Stimulated activated CD4-positive, alpha-beta T cell treated with anti-CD3 and anti-CD28 coated beads, TNF-alpha, amount 100 ng/mL, for 24 hours (primary cell): ENCODE measurements around the gene ATP9A.
"Not testable (repeated sequence)": the region's sequence is repeated elsewhere in the genome, so short reads cannot be mapped to it uniquely, and the experiment has no call there.

Experiments
- DNase-seq, 3 experiments: peaks; one replicate each; pipeline ENCODE4 v3.0.0-alpha.2; 2020; ENCODE audit warnings: low read depth in 3 of 3

The ATP9A gene, protein sequence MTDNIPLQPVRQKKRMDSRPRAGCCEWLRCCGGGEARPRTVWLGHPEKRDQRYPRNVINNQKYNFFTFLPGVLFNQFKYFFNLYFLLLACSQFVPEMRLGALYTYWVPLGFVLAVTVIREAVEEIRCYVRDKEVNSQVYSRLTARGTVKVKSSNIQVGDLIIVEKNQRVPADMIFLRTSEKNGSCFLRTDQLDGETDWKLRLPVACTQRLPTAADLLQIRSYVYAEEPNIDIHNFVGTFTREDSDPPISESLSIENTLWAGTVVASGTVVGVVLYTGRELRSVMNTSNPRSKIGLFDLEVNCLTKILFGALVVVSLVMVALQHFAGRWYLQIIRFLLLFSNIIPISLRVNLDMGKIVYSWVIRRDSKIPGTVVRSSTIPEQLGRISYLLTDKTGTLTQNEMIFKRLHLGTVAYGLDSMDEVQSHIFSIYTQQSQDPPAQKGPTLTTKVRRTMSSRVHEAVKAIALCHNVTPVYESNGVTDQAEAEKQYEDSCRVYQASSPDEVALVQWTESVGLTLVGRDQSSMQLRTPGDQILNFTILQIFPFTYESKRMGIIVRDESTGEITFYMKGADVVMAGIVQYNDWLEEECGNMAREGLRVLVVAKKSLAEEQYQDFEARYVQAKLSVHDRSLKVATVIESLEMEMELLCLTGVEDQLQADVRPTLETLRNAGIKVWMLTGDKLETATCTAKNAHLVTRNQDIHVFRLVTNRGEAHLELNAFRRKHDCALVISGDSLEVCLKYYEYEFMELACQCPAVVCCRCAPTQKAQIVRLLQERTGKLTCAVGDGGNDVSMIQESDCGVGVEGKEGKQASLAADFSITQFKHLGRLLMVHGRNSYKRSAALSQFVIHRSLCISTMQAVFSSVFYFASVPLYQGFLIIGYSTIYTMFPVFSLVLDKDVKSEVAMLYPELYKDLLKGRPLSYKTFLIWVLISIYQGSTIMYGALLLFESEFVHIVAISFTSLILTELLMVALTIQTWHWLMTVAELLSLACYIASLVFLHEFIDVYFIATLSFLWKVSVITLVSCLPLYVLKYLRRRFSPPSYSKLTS

DNA sequence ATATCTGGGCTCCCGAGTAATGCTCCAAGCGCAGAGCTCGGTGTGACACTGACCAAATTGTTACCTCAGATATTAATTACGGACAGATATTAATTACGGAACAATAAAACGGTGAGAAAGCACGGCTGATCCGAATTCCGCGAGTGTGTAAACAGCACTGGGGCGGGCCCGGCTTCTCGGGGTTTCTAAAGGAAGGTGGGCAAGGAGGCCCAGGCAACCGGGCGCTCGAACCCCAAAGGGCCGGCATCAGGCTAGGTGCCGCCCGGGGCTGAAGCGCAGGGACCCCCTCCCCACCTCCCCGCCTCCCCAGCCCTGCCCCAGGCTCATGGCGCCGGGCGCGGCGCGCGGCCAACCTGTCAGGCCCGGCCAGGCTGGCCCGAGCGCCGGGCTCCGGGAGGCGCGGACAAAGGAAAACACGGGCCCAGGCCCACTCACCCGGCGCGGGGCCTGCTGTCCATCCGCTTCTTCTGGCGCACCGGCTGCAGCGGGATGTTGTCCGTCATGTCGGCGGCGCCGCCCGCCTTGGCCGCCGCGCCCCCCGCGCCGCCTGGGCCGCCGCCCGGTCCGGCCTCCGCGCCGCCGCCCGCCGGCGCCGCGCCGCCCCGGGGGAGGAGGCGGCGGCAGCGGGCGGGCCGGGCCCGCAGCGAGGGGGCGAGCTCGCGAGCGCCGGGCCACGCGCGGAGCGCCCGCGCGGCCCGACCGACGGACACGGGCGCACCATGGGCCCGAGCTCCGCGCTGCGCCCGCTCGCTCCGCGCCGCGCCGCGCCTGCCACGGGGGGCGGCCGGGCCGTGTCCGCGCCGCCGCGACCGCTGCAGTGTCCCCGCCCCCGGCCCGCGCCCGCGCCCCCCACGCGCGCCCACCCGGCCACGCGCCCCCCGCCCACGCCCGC, at the start of gene ATP9A:
Gene ATP9A, minus strand, starts transcription at position 524 of the 892 bp plus-strand sequence. Its CDS starts 21 bp downstream, at position 503.
- DNase-seq = no peak

DNA sequence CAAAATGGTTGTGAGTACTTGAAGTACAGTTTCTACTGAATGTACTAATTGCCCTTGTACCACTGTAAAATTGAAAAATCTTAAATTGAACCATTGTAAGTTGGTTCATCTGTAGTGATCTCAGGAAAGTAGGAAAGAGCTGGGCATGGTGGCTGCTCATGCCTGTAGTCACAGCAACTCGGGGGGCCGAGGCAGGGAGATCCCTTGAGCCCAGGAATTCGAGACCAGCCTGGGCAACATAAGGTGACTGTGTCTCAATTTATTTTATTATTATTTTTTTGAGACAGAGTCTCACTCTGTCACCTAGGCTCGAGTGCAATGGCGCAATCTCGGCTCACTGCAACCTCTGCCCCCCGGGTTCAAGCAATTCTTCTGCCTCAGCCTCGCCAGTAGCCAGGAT, 48.7 kb upstream of the ATP9A start:
- DNase-seq = not testable (repeated sequence)

DNA sequence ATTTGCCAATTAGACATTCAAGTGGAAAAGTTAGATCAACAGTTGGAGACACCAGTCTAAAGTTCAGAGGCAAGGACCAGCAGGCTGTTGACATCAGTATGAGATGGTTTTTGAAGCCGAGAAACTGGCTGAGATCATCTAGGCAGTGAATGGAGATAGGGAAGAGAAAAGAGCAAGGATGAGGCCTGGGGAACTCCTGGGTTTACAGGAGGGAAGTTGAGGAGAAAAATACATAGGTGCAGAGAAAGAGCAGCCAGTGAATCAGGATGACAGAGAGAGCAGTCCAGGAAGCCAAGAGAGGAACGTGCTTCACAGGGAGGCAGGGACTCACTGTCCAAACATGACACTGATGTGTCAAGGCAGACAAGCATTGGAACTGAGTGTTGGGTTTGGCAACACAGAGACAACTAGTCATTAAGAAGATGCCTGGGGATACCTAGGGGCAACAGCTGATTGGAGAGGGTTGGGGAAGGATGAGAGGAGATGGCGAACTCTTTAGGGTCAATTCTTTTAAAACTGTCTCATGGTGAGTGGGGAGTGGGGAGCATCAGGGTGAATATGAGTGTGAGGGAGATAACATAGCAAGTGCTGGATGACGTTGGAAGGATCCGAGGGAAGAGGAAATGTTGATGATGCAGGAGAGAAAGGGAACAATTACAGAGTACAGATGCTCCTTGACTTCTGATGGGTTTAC, 47.3 kb upstream of the ATP9A start:
- DNase-seq = no peak

GRCh38 chr20:51812861-51813260, 44.7 kb upstream of the ATP9A start:
- DNase-seq = no peak

- no peak for DNase-seq
Measured at GRCh38 chr20:51811514-51812128, 43.4 kb upstream of the ATP9A start.

- no peak for DNase-seq
Measured at GRCh38 chr20:51811042-51811355, 42.8 kb upstream of the ATP9A start.

GRCh38 chr20:51810155-51811041, 42.2 kb upstream of the ATP9A start:
- DNase-seq = no peak

- DNase-seq = no peak
Measured at GRCh38 chr20:51807720-51808250, 39.6 kb upstream of the ATP9A start.

GRCh38 chr20:51804754-51805153, 36.6 kb upstream of the ATP9A start:
- no peak for DNase-seq

GRCh38 chr20:51803148-51803854, 35.1 kb upstream of the ATP9A start:
- no peak for DNase-seq

GRCh38 chr20:51802170-51802751, 34.1 kb upstream of the ATP9A start, which contains the start of gene SALL4:
TSS of gene SALL4 (minus strand) at chr20:51802521. CDS start at chr20:51802408, 113 bp downstream.
- DNase-seq = no peak

DNA sequence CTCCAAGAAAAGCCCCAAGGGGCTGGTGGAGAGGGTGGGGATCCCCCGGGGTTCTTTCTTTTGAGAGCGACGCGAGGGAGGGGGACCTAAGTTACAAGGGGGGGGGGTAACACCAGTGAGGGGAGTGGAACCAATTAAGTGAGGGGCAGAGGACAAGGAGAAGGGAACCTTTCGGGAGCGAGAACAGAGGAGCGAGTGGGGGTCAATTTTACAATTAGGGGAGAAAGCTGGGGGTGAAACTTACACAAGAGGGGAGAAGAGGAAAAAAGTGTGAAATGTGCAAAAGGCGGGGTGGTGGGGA, 33.6 kb upstream of the ATP9A start:
- DNase-seq = no peak

- no peak for DNase-seq
Measured at GRCh38 chr20:51801122-51801822, 33.1 kb upstream of the ATP9A start.

GRCh38 chr20:51800872-51801121, 32.6 kb upstream of the ATP9A start:
- DNase-seq = no peak

DNA sequence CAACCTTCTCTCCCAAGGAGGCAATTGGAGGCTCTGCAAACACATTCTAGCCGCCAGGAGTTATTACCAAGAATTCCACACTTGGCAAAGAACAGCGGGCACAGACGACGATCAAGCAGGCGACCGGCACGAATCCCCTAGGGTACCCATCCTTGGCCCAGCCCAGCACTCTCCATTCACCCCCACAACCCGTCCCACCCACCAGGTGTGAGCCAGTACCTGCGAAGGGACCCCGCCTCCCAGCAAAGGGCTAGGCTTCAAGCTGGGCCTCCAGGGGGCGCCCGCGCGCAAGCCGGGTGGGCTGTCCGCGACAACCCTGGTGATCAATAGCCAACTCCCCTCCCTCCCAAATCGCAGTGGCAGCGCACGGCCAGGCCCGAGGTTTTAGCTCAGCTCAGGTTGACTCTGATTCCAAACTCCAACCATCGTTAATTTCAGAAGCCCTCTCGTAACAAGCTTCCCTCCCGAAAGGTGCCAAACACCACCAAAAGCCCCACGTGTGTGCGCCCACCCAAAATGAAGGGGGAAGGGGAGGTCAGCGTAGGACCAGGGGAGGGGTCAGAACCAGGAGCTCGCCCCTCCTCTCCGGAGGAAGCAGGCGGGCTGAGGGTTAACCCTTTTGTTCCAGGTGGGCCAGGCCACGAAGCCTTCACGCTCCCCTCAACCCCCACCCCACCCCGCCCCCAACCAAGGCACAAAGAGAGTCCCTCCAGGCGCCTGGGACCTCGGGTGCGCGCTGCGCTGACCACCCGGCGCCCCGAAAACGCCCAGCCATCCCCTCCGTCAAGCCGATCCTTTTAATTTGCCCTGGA, 32.1 kb upstream of the ATP9A start:
- DNase-seq = peak; percentile 10 to 63 (median 38)

- no peak for DNase-seq
Measured at GRCh38 chr20:51799401-51799860, 31.2 kb upstream of the ATP9A start.
